ENCODE data around the gene SLX4.

Gene SLX4

GRCh38 chr16:3580251-3580651, 31.2 kb downstream of the SLX4 start:
- DNase-seq: no peak

GRCh38 chr16:3579776-3580175, 31.6 kb downstream of the SLX4 start:
- no peak for DNase-seq

DNA sequence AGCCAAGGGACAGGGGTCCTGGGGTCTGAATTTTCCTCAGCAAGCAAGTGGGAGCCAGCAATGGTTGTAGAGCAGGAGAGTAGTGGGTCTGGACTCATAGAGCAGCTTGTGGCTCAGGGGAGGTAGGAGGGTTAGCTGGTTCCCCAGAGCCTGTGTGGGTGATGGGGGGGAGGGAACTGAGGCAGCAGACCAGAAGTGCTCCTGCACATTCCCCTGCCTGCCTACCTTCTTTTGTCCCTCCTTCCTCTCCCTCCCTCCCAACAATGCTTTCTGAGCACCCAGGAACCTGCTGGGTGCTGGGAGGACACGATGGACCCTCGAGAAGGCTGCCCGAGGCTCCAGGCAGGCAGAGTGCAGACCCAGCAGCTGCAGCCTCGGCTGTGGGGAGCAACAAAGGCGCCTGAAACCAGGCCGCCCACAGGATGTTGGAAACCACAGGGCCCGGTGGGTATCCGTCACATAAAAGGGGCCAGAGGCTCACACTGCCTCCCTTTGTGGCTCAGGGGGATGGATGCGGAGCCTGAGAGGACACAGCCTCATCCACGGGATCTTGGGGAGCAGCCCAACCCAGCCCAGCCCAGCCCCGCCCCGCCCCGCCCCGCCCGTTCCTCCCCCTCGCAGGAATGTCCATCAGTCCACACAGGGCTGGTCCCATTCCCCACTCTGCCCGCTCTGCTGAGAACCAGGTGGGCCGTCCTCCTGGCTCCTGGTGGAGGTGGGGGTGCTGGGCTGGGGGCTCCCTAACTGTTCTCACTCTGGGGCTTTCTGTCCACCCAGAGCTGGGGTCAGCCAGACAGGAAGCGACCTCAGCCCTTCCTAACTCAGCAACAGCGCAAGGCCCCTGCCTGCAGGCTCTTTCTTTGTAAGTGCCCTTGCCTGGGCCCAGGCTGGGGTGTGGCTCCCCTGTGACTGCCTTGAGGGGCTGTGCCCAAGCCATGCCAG, 32.5 kb downstream of the SLX4 start:
- no peak for DNase-seq

DNA sequence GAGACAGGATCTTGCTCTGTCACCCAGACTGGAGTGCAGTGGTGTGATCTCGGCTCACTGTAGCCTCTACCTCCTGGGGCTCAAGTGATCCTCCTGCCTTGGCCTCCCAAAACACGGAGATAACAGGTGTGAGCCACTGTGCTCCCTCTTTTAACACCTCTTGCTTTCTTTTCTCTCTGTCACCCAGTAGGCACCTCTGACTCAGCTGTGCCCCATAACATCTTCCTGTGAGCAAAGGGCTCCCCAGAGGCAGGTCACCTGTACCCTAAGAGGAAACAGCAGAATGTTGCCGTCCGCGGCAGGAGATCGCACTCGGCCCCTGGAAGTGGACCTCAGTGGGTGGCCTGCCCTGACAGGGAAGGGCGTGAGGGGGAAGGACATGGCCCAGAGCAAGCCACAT, 33.3 kb downstream of the SLX4 start:
- no peak for DNase-seq

DNA sequence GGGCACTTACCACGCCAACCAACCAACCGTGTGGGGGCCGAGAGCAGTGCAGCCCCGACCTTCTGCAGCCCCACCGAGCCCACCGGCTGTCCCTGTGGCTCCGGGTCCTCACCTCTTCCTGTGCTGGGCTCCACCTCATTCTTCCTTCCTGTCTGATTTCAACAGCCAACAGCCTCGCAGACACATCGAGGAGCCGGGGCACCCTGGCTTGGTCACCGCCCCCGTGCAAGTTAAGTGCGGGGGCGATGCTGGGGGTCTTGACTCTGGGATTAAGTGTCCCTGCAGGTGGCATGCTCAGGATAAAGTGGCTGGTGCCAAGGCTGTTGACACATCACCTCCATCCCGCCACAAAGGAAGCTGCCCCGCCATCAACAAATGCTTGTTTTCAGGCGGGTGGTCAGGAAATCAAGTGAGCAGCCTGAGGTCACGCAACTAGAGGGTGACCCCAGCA, 34.1 kb downstream of the SLX4 start, which contains the start of gene NLRC3:
TSS of gene NLRC3 (minus strand) at position 102 of the 451 bp plus-strand sequence. CDS start 12,367 bp downstream, outside the sequence.
- no peak for DNase-seq

- DNase-seq: no peak
Observed at GRCh38 chr16:3576211-3576610, 35.2 kb downstream of the SLX4 start.

- DNase-seq: no peak
Observed at GRCh38 chr16:3575491-3575890, 35.9 kb downstream of the SLX4 start.

GRCh38 chr16:3574195-3574594, 37.2 kb downstream of the SLX4 start:
- DNase-seq: no peak

DNA sequence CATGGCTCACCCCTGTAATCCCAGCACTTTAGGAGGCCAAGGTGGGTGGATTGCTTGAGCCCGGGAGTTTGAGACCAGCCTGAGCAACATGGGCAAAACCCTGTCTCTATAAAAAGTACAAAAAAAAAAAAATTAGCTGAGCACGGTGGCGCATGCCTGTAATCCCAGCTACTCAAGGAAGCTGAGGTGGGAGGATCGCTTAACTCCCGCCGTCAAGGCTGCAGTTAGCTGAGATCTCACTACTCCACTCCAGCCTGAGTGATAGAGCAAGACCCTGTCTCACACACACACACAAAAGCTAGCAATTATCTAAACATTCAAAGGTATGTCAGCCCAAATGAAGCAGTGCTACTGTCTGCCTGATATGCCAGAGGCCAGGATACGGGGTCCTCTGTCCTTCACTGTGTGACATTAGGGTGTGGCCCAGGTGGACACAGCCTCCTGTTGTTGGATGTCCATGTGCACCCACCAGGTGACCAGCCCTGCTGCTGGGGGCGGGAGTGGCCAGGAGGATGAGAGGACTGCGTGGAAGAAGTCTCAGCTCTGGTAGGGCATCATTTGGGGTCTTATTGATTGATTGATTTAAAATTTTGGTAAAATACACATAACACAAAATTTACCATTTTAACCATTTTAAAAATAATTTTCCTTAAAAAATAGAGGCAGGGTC, 38.1 kb downstream of the SLX4 start:
- no peak for DNase-seq

DNA sequence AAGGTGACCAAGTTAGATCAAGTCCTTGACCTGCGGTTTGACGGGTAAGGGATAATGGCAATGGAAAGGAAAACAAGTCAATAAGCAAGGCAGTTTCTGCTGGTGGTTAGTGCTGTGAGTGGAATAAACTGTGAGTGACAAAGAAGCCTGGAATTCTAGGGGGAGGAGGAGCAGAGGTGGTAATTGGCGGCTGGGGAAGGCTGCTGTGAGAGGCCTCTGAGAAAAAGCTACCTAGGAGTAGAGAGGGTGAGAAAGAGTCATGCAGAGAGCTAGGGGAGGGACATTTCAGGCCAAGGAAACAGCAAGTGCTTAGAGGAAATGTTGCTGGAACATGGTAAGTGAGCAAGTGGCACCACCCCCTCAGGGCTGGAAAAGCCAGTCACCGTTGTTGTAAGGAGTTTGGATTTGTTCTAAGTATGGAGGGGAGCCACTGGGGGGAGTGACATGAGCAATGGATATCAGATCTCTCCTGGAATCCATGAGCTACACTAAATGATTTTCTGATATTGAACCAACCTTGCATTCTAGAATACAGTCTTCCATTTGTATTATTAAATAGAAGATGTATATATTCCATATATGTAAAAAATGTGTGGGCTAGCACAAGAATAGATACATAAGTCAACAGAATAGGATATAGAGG, 40.9 kb downstream of the SLX4 start:
- DNase-seq: no peak

DNA sequence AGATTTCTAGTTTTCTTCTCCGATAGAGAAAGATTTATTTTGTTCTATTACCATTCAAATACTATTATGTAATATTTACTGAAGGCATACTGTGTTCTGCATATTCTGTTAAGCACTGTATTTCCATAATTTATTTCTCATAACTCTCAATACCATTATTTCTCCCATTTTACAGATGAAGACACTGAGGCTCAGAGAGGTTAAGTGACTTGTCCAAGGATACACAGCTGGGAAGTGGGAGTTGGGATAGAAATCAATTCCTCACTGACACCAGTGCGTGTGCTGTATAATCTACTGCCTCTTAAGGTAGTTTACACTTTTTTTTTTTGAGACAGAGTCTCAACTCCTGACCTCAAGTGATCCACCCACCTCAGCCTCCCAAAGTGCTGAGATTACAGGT, 41.6 kb downstream of the SLX4 start:
- DNase-seq: no peak

GRCh38 chr16:3566990-3567389, 44.4 kb downstream of the SLX4 start:
- no peak for DNase-seq

DNA sequence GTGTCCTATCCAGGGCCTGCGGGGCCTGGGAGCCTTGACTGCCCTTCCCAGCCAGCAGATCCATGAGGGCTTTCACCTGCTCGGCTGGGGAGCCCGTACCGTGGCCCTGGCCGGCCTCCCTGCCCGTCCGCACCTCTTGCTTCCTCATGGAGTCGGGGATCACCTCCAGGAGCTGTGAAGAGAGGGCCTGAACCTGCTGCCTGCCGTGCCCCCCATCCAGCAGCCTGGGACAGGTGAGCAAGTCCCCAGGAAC, 46.6 kb downstream of the SLX4 start:
- DNase-seq: no peak

DNA sequence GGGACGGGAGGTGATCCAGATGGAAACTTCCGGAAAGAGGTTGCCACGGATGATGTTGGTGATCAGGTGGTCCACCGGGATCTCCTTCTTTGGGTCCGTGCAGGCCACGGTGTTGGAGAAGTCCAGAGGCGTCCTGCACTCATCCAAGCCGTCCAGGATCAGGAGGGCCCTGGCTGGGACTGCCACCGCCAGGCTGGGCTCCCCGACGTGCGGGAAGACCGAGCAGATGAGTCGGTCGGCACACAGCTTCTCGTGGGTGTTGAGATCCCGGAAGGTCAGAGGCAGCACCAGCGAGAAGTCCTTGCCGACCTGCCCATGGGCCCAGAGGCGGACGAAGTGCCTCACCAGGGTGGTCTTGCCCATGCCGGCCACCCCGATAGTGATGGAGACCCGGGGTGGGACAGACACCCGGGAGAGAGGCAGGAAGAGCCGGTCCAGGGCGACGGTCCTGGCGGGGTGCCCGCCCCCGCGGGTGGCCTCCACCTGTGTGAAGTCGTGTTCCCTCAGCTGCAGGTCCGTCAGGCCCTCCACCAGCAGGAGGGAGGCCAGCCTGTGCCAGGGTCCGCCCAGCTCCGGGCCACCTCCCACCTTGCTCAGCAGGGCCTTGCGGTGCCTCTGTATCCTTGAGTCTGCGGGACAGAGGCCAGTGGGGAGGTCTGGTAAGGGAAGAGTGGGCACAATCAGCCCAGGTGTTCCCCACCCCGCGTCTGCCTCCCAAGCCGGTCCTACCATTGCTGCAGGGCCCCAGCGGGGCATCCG, 47.1 kb downstream of the SLX4 start:
- DNase-seq: no peak

DNA sequence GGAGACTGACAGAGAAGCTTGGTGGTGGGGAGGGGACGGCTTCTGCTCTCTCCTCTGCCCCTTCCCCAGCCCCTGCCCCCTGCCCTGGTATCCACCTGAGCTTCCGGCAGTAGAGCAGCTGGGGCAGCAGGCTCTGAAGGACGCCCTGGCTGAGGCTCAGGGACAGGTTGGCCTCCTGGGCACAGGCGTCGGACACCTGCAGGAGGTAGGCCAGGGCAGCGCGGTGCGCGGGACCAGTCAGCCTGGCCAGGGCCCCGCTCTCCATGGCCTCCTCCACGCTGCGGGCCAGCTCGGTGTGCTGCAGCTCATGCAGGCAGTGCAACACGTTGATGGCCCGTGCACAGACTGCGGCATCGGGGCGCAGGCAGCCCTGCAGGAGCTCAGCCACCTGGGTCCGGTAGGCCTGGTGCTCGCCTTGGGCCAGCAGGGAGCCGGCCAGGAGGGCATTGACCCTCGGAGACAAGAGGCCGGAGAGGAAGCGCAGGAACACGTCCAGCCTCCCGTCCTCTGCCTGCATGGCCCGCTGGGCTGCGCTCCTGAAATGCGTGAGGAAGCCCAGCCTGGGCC, 48.4 kb downstream of the SLX4 start:
- no peak for DNase-seq

DNA sequence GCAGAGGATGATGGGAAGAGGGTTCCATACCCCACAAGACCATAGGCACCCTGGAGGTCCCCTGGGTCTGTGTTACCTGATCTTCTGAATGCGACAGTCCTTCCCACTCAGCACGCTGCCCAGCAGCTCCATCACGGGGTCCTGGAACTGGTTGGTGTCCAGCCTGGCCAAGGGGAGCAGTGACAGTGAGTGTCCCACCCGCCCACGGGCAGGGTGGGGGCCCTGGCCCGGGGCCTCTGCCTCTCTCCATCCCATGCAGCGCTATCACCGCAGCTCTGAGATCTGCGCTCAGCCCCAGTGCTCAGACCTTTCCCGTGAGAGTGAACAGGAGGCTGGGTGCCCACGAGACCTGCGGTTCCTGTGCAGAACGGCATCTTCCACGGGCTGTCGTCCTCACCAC, 49.8 kb downstream of the SLX4 start:
- DNase-seq: no peak

DNA sequence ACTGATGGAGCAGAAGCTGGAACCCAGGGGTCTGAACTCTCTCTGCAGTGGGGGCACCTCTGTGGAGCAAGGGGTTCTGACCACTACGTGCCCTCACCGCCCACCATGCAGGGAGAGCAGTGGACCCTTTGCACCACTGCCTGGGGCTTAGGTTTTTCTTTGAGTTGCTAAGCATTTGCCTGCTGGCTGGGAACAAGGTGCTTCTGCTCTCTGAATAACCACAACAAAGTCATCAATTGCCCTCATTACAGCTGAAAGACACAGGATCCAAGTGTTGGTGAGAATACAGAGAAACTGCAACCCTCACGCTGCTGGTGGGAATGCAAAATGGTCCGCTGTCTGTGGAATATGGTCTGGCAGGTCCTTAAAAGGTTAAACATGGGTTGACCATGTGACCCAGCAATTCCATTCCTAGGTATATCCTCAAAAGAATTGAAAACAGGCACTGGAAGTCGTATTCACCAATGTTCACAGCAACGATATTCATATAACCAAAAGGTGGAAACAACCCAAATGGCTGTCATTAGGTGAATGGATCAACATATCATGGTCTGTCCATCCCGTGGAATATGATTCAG, 57.0 kb downstream of the SLX4 start:
- DNase-seq: no peak

- no peak for DNase-seq
Observed at GRCh38 chr16:3553138-3553923, 58.1 kb downstream of the SLX4 start.

- DNase-seq: no peak
Observed at GRCh38 chr16:3550851-3551847, 60.3 kb downstream of the SLX4 start.

- DNase-seq: no peak
Observed at GRCh38 chr16:3549906-3550305, 61.5 kb downstream of the SLX4 start.

Data from hippocampal formation (tissue), 2 donors.